Activated naive CD8-positive, alpha-beta T cell treated with anti-CD3 and anti-CD28 coated beads, Interleukin-2, amount 50 U/mL, for 24 hours (primary cell): Measurements from ENCODE around the gene NIPAL3.
A peak's percentile ranks its signal among the peaks of the same experiment; 100 is the strongest.
"Not testable (repeated sequence)": the region's sequence is repeated elsewhere in the genome, so short reads cannot be mapped to it uniquely, and the experiment has no call there.

Source experiments
- ATAC-seq: fragments of 150-1000 bp; cut with Tn5 transposase; one replicate; pipeline ENCODE4 v1.10.0; 2021
- DNase-seq: peaks from one replicate; pipeline ENCODE4 v3.0.0; 2021
- H3K27ac Mint-ChIP-seq: one replicate; pipeline ENCODE4 v1.8.0; 2021; ENCODE audit warnings: mild to moderate bottlenecking, mixed read lengths
- H3K27me3 Mint-ChIP-seq: one replicate; pipeline ENCODE4 v1.8.0; 2021; ENCODE audit warnings: mixed read lengths
- H3K36me3 Mint-ChIP-seq: one replicate; pipeline ENCODE4 v1.8.0; 2021; ENCODE audit warnings: low read depth, mixed read lengths
- H3K4me1 Mint-ChIP-seq: one replicate; pipeline ENCODE4 v1.8.0; 2021; ENCODE audit warnings: mixed read lengths
- H3K4me3 Mint-ChIP-seq: one replicate; pipeline ENCODE4 v1.8.0; 2021; ENCODE audit warnings: mild to moderate bottlenecking, moderate library complexity, mixed read lengths
- H3K9me3 Mint-ChIP-seq: one replicate; pipeline ENCODE4 v1.8.0; 2021; ENCODE audit warnings: mixed read lengths

The NIPAL3 gene

GRCh38 chr1:24507405-24507804 lies 91.8 kb downstream of the NIPAL3 start:
- H3K9me3 Mint-ChIP-seq: no peaks in the 10 kb centered on the region
- peaks cover 81% of the 10 kb centered on the region for H3K4me1 Mint-ChIP-seq
- H3K4me3 Mint-ChIP-seq: peak overlapping the region; percentile 69
- ATAC-seq (no peak), DNase-seq (no peak)
- peak overlapping the region; percentile 95 for H3K27ac Mint-ChIP-seq
- H3K36me3 Mint-ChIP-seq: peaks cover 28% of the 10 kb centered on the region
- no peaks in the 10 kb centered on the region for H3K27me3 Mint-ChIP-seq

- H3K27me3 Mint-ChIP-seq: no peaks in the 10 kb centered on the region
- peaks cover 82% of the 10 kb centered on the region for H3K4me1 Mint-ChIP-seq
- no peak overlapping the region for H3K4me3 Mint-ChIP-seq
- no peak for DNase-seq
- peak overlapping the region; percentile 53 for H3K27ac Mint-ChIP-seq
- no peaks in the 10 kb centered on the region for H3K9me3 Mint-ChIP-seq
- no peak for ATAC-seq
- H3K36me3 Mint-ChIP-seq: peaks cover 24% of the 10 kb centered on the region
Measured at GRCh38 chr1:24508911-24509310, 93.3 kb downstream of the NIPAL3 start.

GRCh38 chr1:24513706-24514105 lies 98.1 kb downstream of the NIPAL3 start:
- Mint-ChIP-seq H3K4me3 (no peak overlapping the region), H3K27me3 (no peaks in the 10 kb centered on the region), H3K27ac (peak overlapping the region; percentile 67), H3K9me3 (no peaks in the 10 kb centered on the region), H3K4me1 (peaks cover 64% of the 10 kb centered on the region), H3K36me3 (peaks cover 38% of the 10 kb centered on the region)
- DNase-seq (no peak), ATAC-seq (no peak)

- H3K27me3 Mint-ChIP-seq: no peaks in the 10 kb centered on the region
- H3K9me3 Mint-ChIP-seq: no peaks in the 10 kb centered on the region
- DNase-seq: no peak
- H3K27ac Mint-ChIP-seq: peak overlapping the region; percentile 65
- H3K4me3 Mint-ChIP-seq: no peak overlapping the region
- no peak for ATAC-seq
- H3K36me3 Mint-ChIP-seq: peaks cover 44% of the 10 kb centered on the region
- peaks cover 57% of the 10 kb centered on the region for H3K4me1 Mint-ChIP-seq
Measured at GRCh38 chr1:24514946-24515345, 99.3 kb downstream of the NIPAL3 start.

GRCh38 chr1:24515671-24516209 lies 100.1 kb downstream of the NIPAL3 start:
- H3K9me3 Mint-ChIP-seq, ATAC-seq, DNase-seq, H3K4me3 Mint-ChIP-seq, H3K27me3 Mint-ChIP-seq: not testable (repeated sequence)
- Mint-ChIP-seq H3K36me3 (peaks cover 48% of the 10 kb centered on the region), H3K4me1 (peaks cover 49% of the 10 kb centered on the region), H3K27ac (peak overlapping the region; percentile 65)

- Mint-ChIP-seq H3K4me1 (peaks cover 43% of the 10 kb centered on the region), H3K9me3 (peaks cover 4% of the 10 kb centered on the region), H3K4me3 (no peak overlapping the region), H3K27ac (peak overlapping the region; percentile 14), H3K36me3 (peaks cover 45% of the 10 kb centered on the region), H3K27me3 (no peaks in the 10 kb centered on the region)
- ATAC-seq: no peak
- DNase-seq: no peak
Measured at GRCh38 chr1:24516506-24516905, 100.9 kb downstream of the NIPAL3 start.

- Mint-ChIP-seq H3K27me3 (no peaks in the 10 kb centered on the region), H3K4me1 (peaks cover 33% of the 10 kb centered on the region), H3K36me3 (peaks cover 42% of the 10 kb centered on the region), H3K27ac (no peak overlapping the region), H3K9me3 (peaks cover 4% of the 10 kb centered on the region), H3K4me3 (no peak overlapping the region)
- ATAC-seq (no peak), DNase-seq (no peak)
Measured at GRCh38 chr1:24517898-24518297, 102.3 kb downstream of the NIPAL3 start.

- not testable (repeated sequence) for H3K9me3 Mint-ChIP-seq, ATAC-seq, H3K27ac Mint-ChIP-seq, H3K4me3 Mint-ChIP-seq, H3K27me3 Mint-ChIP-seq, DNase-seq
- H3K4me1 Mint-ChIP-seq: peaks cover 29% of the 10 kb centered on the region
- peaks cover 38% of the 10 kb centered on the region for H3K36me3 Mint-ChIP-seq
Measured at GRCh38 chr1:24520282-24520681, 104.7 kb downstream of the NIPAL3 start.
